ENCODE data around the gene TMEM72.

Gene TMEM72

DNA sequence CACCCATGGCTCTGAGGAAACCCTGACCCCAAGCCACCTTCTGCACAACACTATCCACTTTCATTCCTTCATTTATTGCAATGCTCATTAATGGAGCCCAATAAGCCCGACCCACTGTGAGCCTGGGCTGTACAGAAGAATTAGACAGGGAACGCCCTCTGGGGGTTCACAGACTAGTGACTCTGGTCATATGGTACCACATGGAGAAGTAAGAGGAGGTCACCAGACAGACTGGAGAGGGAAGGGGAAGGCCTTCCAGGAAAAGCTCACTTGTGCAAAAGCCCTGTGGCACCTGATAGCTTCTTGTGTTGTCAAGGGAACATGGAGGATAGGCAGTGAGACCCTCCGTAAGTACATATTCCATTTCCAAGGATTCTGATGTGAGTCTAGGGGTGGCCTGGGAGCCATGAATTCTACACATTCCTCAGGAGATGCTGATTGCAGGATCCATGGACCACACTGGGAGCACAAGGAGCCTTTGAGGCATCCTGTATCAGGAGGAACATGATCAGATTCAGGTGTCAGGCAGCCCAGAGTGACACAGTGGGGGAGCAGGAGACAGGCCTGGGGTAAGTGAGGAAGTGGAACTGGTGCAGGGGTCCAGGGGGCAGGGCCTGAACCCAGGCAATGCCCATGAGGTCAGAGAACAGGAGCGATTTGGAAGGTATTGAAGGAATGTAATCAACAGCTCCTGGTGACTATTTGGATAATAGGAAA, 19.9 kb downstream of the TMEM72 start:
- TF ChIP-seq GATA2 (IDR thresholded peaks at IDR 0.05; ENCODE audit: low read depth, low read length) (no peak), GATA3 (IDR thresholded peaks at IDR 0.05; ENCODE audit: low read depth, low read length) (no peak)

- no peak for TF ChIP-seq GATA3 (IDR thresholded peaks at IDR 0.05; ENCODE audit: low read depth, low read length)
- TF ChIP-seq GATA2 (IDR thresholded peaks at IDR 0.05; ENCODE audit: low read depth, low read length) = no peak
Observed at GRCh38 chr10:44931621-44932516, 20.7 kb downstream of the TMEM72 start.

GRCh38 chr10:44932517-44933450, 21.6 kb downstream of the TMEM72 start:
- TF ChIP-seq GATA3 (IDR thresholded peaks at IDR 0.05; ENCODE audit: low read depth, low read length) = no peak
- no peak for TF ChIP-seq GATA2 (IDR thresholded peaks at IDR 0.05; ENCODE audit: low read depth, low read length)

- TF ChIP-seq GATA3 (IDR thresholded peaks at IDR 0.05; ENCODE audit: low read depth, low read length) = no peak
- no peak for TF ChIP-seq GATA2 (IDR thresholded peaks at IDR 0.05; ENCODE audit: low read depth, low read length)
Observed at GRCh38 chr10:44933451-44934321, 22.5 kb downstream of the TMEM72 start.

DNA sequence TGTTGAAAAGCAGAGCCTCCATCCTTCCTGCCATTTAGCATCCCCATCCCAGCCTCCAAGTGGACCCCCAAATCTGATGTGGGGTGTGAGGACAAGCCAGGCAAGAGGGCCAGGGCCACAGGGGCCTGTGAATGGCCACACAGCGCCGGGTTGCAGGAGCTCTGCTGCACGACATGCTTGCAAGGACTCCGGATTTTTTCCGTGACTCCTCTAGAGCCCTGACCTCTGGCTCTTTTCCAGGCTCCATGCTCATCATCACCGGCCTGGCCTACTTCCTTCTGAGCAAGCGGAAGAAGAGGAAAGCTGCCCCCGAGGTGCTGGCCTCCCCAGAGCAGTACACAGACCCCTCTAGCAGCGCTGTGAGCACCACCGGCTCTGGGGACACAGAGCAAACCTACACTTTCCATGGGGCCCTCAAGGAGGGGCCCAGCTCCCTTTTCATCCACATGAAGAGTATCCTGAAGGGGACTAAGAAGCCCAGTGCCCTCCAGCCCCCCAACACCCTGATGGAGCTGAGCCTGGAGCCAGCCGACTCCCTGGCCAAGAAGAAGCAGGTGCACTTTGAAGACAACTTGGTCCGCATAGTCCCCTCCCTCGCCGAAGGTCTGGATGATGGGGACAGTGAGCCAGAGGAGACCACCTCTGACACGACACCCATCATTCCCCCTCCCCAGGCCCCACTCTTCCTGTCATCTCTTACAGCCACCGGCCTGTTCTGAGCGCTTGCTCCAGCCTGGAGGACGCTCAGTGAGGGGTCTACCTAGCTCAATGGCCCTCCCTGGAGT, 23.5 kb downstream of the TMEM72 start:
- TF ChIP-seq GATA2 (IDR thresholded peaks at IDR 0.05; ENCODE audit: low read depth, low read length) (no peak), GATA3 (IDR thresholded peaks at IDR 0.05; ENCODE audit: low read depth, low read length) (no peak)

GRCh38 chr10:44935201-44935965, 24.2 kb downstream of the TMEM72 start:
- no peak for TF ChIP-seq GATA2 (IDR thresholded peaks at IDR 0.05; ENCODE audit: low read depth, low read length)
- TF ChIP-seq GATA3 (IDR thresholded peaks at IDR 0.05; ENCODE audit: low read depth, low read length) = no peak

DNA sequence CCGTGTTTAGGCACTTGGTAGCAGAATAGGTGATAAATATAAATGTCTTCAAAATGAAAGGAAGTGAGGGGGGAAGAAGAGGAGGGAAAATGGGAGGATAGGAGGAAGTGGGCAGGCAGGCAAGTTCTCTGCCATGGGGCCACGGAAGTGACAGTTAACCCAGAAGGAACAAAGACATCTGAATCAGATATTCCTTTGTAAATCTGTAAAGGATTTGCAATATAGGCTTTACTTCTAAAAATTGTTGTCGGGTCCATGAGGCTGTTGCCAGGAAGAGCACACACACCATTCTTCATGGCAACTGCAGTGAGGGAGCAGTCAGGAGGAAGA, 24.8 kb downstream of the TMEM72 start:
- TF ChIP-seq GATA2 (IDR thresholded peaks at IDR 0.05; ENCODE audit: low read depth, low read length) (no peak), GATA3 (IDR thresholded peaks at IDR 0.05; ENCODE audit: low read depth, low read length) (no peak)

DNA sequence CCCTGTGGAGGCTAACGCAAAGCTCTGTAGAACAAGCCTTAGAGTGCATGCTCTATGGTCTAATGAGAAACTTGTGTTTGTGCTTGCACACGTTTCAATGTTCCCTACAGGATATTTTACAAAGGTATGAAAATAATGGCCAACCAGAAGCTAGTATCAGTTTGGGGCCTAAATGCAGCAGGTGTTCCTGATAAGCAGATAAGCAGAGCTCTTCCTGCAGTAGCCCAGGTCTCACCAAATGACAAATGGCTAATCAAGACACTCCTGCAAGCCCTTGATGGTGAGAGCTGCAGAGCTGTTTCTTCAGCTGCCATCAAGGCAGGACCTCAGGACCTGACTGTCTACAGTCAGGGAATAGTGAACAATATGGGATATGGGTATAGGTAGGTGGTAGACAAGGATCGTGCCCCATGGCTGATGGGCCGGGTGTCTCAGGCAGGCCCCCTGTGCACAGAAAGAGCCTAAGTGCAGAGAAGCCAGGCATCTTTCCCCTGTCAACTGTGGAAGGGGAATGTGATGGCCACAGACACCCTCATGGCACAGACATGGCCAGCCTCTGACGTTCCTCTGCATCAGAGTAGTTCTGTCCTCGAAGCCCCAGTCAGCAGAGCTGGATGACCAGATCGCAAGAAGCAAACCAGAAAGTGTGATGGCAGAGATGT, 25.3 kb downstream of the TMEM72 start:
- no peak for TF ChIP-seq GATA3 (IDR thresholded peaks at IDR 0.05; ENCODE audit: low read depth, low read length)
- no peak for TF ChIP-seq GATA2 (IDR thresholded peaks at IDR 0.05; ENCODE audit: low read depth, low read length)

DNA sequence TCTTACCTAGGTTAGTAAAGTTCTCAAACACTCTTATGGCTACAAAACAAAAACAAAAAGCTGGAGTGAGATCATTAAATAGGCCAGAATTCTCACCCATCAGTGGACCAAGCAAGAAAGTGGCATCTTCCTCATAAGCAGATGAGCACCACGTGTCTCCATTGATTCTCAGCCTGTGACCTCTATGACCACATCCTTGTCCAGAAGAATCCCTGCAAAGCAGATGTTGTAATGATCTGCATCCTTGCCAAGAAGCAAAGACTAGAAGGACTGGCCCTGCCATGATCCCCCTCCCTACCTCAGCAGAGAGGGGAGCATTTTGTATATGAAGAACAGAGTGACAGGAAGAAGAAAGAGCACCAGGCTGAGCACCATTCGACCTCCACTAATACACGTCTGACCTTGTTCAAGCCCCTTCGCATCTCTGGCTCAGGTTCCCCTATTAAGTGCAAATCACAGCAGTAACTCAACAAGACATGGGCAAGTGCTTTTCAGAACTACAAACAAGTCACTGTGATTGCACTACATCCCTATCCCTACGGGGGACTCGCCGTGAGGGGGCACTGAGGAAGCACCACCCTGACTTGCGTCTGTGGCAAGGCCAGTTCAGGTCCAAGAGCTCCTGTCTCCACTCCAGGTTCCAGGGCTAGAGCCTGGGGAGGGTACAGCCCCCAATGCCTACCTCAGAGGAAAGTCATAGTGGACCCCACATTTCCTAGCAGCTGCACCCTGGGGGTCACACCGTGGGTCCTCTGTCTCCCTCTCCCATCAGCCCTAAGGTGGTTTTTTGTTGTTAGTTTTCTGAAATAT, 26.3 kb downstream of the TMEM72 start:
- TF ChIP-seq GATA2 (IDR thresholded peaks at IDR 0.05; ENCODE audit: low read depth, low read length) (no peak), GATA3 (IDR thresholded peaks at IDR 0.05; ENCODE audit: low read depth, low read length) (no peak)

- TF ChIP-seq GATA2 (IDR thresholded peaks at IDR 0.05; ENCODE audit: low read depth, low read length) (no peak), GATA3 (IDR thresholded peaks at IDR 0.05; ENCODE audit: low read depth, low read length) (no peak)
Observed at GRCh38 chr10:44938956-44939355, 27.8 kb downstream of the TMEM72 start.

Measured in SH-SY5Y (cell line).